ENCODE data around the gene MYRIP.
A peak's percentile ranks its signal among the peaks of the same experiment; 100 is the strongest.

MYRIP gene

GRCh38 chr3:40299721-40300335 is 490.4 kb downstream of the MYRIP start:
- DNase-seq, result peak; percentile 13

DNA sequence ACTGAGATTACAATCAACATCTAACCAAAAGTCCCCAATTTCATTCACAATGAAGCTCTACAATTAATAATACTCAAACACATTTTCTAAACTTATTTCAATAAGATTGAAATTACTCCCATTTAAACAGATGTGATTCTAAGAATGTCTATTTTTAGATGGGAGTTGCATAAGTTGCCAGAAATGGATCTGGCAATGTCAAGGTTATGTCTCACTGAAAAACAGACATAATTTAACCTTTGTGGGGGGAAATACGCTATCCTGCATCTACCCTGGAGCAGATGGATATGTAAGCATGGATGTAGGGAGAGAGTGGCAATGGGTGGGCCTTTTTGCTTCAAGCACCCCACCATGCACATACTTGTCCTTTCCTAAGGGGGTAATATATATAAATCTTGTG is 493.4 kb downstream of the MYRIP start:
- no peak for DNase-seq

DNA sequence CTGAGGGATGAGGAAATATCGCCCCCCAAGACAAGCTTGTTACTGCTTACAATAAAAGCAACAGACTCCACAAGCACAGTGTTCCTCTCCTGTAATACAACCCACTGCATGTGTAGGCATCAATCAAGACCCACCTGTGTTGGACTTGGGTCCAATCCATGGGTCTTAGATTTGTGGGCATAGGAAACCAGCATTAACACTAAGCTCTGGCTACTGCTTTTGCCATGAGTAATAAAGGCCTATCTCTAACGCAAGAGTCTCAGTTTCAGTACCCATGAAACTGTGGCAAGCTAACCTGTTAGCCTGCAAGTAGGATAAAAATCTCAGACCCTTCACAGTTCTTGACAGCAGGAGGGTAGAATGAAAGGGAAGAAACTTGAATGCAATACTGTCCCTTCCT is 494.9 kb downstream of the MYRIP start:
- no peak for DNase-seq

- DNase-seq, result no peak
Measured at GRCh38 chr3:40306336-40306735, 496.9 kb downstream of the MYRIP start.

GRCh38 chr3:40307176-40307575 is 497.8 kb downstream of the MYRIP start:
- DNase-seq, result no peak

DNA sequence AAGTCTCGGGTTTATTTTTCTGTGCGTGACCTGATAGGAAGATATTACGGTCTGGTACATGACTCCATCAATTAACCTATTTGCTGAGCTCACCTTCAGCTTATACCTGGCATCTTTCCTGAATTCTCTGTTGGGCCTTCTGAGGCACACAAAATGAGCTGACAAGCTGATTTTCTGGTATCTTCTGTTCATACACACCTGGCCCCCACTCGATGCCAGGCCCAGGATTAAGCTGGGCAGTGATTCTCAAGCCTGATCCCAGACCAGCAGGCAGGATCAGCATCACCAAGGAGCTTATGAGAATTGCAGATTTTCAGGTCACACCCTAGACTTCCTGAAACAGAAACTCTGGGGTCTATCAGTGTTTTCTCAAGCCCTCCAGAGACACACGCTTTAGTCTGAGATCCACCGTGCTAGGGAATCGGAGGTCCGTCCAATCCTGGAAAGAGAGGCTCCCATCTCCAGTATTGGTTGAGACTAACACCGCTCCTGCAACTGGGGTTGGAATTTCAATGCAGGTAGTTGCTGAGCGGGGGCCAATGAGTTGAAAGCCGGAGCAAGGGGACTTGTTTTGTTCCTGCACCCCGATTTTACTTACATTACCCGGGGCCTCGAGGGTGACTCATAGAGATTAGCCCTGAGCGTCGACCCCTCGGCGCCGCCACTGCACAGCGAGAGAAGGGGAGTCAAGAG is 499.5 kb downstream of the MYRIP start:
- no peak for DNase-seq

DNA sequence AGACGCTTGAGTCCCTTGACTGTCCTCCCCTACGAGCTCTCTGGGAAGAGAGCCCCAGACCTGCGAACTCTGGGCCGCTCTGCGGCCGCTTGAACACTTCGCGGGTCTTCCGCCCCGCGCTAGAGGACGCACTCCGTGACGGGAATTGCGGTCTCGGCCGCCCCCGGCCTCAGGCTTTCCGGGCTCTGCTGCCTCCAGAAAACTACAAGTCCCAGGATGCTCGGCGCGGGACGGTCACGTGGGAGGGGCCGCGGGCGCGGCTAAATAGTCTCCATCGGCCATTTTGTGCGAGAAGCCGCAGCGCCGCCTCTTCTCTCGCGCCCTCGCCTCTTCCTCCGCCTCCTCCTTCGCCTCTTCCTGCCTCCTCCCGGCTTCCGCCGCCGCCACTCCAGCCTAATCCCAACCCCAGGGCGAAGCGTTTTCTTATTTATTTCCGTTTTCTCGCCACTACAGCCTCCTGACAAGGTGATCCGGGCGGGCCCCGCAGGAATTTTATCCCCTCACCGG is 500.1 kb downstream of the MYRIP start, which contains the start of gene EIF1B:
TSS of gene EIF1B (plus strand) at position 290 of the 507 bp plus-strand sequence. CDS start 235 bp downstream, outside the sequence.
- DNase-seq, result peak; percentile 98
